Hematopoietic multipotent progenitor cell (in vitro differentiated cells): ENCODE data around the gene RASL11B. TPM values are rescaled to one million over a fixed set of nuclear protein-coding genes. Genes with fewer than 3 reads are reported as not detected.
"Not testable (repeated sequence)": the region's sequence is repeated elsewhere in the genome, so short reads cannot be mapped to it uniquely, and the experiment has no call there.

Experiments
- DNase-seq, 3 donors: peaks; one replicate each; pipeline ENCODE4 v3.0.0-alpha.2; 2011 to 2015; ENCODE audit warnings: low read depth in 2 of 3, low spot score in 2 of 3
- total RNA-seq: library from RNA; depleted of rRNA; stranded (reverse); fragments of >200 nt; gene quantifications from one replicate; pipeline ENCODE4 v1.2.3, GENCODE V29; 2012

RASL11B gene
- under 0.01 TPM for total RNA-seq

- DNase-seq: peak; percentile 65 to 84 (median 84)
Measured at GRCh38 chr4:52861879-52862616, at the start of gene RASL11B. TSS of gene RASL11B (plus strand) at chr4:52862317. CDS start at chr4:52862508, 191 bp downstream.

GRCh38 chr4:52813546-52813945 is 48.6 kb upstream of the RASL11B start:
- DNase-seq: no peak

- no peak for DNase-seq
Measured at GRCh38 chr4:52822583-52822971, 39.5 kb upstream of the RASL11B start.

- no peak for DNase-seq
Measured at GRCh38 chr4:52822972-52823701, 39.0 kb upstream of the RASL11B start.

- DNase-seq: no peak
Measured at GRCh38 chr4:52823702-52824092, 38.4 kb upstream of the RASL11B start.

- no peak for DNase-seq
Measured at GRCh38 chr4:52824270-52824602, 37.9 kb upstream of the RASL11B start.

DNA sequence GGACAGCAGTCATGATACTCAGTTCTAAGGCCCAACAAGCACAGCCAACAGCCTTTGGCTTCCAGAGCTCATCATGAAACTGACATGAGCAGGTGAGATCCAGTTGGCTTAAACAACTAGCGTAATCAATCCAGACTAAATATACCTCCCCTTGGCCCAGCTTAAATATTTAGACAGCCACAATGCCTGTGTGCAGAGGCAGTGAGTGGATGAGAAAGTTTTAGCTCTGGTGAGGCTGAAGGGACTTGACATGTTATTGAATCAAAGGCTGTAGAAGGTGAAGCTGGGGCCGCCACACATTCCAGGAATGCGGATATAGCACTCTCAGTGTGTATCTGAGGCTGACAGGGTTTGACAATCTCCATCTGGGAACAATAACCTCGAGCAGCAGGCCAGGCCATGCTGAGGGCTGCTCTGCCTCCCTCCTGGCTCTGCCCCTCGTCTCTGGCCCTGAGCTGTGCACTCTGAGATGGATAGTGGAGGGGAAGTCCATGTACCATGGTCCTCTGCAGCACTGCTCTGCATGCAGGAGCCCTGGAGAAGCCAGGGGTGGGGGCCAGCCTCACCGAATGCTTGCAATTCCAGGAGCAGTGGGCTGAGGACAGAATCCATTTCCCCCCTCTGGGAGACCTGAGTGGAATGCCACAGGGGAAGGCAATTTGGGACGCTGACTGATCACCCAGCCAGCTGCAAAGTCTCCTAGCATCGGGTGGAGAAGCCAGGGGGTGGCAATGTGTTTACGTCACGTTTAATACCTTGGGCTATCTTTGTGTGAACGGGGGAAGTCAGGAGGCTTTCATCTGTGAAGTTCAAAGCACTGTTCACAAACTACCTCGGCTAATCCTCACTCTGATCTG is 37.3 kb upstream of the RASL11B start:
- no peak for DNase-seq

DNA sequence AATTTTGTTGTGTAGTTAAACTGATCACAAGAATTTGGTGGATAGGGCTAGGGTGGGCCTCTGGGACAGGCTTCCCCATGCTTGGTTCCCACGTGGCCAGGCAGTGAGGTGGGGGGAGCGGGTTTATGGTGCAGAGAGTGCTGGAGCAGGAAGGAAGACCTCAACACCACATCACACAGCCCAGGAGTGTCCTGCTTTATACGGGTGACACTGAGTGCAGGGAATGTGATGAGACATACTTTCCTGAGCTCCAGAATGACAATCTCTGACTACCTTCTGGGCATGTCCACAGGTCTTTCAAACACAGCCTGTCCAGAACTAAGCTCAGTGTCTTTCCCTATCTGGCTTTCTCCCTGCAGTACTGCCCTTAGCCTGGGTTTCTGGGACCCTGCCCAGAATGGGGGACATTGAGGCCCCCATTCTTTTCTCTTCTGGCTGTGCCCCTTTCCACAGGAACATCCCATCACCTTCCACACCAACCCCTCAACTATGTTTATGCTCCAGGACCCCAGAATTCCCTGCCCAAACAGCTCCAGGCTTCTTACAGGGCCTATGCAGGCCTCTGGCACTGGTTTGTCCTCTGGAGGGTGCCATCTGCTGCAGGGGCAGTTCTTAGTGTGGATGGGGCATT is 36.5 kb upstream of the RASL11B start:
- no peak for DNase-seq

DNA sequence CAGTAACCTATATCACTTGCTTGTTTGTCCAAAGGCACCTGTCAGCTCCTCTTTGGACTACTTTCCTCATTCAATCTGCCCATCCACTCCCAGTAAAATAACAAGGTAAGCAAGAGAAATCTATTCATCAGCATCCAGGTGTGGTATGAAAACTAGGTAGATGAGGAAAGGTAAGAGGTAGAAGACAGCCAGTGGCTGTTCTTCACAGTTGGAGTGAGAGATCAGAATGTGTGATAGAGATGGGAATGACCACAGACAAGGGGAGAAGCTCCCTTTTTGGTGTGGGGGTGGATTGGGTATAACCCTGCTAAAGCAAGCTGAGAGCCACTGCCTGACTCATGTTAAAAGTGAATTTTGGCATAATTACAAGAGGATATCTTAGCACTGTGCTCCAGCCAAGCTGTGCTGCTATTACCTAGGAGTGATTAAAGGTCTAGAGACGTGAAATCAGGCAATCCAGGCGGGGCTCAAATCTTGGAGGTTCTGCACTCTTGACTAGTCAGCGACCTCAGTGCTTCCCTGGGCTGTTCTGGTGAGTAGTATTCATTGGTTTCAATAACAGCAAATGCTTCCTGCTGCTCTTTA is 28.1 kb upstream of the RASL11B start:
- no peak for DNase-seq

DNA sequence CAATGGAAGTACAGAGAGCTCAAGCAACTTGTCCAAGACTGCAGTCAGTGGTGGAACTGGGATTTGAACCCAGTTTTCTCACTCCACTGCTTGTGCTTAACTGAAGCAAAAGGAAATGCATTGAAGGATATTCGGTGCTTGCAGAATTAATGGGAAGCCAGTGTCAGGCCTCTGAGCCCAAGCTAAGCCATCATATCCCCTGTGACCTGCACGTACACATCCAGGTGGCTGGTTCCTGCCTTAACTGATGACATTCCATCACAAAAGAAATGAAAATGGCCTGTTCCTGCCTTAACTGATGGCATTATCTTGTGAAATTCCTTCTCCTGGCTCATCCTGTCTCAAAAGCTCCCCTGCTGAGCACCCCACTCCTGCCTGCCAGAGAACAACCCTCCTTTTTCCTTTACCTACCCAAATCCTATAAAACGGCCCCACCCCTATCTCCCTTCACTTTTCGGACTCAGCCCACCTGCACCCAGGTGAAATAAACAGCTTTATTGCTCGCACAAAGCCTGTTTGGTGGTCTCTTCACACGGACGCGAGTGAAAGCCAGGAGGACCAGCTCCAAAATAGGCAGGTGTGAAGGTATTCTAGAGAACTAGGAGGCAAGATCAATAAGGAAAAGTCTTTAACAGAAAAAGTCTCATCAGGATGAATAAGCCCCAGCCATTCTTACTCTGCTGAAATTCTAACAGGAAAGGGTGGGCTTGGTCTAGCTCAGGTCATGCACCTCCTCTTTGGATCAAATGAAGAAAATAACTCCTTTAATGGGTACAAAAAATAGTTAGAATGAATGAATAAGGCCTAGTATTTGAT is 27.3 kb upstream of the RASL11B start:
- DNase-seq: not testable (repeated sequence)

DNA sequence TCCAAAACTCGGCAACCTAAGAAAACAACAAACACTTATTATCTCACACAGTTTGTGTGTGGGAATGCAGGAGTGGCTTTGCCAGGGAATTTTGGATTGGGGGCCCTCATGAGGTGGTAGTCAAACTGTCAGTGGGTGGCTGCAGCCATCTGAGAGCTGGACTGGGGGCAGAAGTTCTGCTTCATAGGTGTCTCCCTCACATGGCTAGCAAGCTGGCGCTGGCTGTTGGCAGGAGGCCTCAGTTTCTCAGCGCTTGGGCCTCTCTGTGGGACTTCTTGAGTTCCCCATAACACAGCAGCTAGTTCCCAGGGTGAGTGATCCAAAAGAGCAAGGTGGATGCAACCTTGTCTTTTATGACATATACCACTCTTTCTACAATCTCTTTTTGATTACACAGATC is 26.0 kb upstream of the RASL11B start:
- DNase-seq: no peak

DNA sequence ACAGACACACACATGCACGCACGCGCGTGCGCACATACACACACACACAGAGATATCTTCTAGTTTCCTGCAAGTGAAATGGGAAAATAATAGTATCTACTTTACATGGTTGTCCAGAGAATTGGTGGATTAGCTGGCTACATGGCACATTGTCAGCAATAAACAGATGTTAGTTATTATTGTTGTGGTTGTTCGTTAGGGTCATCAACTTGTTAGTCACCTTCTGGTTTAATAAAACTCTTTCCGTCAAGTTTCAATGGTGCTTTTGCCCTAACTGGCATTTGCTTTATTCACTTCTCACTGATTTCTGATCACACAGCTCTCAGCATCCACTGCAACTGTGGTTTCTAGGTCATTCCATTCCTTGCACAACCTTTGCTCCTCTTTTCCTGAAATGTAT is 25.4 kb upstream of the RASL11B start:
- DNase-seq: no peak

GRCh38 chr4:52837716-52838558 is 24.2 kb upstream of the RASL11B start:
- DNase-seq: no peak

GRCh38 chr4:52838729-52839586 is 23.2 kb upstream of the RASL11B start:
- no peak for DNase-seq

DNA sequence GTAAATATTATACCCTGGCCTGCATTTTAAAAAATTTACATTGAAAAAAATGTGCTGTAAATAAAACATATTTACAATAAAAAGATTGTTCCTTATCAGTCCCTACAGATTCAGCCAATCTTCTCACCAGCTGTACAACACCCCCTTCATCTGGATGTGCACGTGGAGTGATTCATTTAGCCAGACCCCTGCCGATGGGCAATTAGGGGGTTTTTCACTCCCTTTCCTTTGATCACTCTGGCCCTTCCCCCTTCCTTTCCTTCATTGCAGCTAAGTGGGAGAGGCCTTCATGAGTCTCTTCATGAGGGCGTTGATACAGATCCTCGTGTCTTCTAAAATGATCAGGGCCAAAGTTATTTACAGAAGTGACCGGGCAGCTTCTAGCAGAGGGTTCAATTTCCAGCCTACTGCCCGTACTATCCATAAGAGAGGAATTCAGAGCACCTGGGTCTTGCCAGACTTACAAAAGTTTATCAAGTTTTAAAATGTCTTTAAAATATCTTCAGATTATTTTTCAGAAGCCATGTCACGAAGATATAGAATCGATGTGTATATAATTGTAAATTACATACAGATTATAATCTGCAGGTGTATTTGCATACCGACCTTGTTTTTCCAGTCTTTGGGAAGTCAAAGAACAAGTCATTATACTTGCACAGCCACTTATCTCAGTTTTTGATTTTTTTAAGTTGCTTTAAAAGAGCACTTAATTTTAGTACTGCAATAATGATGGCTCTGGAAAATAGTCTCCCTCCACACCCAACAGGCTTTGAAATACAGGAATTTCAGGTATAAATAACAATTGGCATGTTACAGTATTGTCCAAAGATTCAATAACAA is 21.4 kb upstream of the RASL11B start:
- no peak for DNase-seq

DNA sequence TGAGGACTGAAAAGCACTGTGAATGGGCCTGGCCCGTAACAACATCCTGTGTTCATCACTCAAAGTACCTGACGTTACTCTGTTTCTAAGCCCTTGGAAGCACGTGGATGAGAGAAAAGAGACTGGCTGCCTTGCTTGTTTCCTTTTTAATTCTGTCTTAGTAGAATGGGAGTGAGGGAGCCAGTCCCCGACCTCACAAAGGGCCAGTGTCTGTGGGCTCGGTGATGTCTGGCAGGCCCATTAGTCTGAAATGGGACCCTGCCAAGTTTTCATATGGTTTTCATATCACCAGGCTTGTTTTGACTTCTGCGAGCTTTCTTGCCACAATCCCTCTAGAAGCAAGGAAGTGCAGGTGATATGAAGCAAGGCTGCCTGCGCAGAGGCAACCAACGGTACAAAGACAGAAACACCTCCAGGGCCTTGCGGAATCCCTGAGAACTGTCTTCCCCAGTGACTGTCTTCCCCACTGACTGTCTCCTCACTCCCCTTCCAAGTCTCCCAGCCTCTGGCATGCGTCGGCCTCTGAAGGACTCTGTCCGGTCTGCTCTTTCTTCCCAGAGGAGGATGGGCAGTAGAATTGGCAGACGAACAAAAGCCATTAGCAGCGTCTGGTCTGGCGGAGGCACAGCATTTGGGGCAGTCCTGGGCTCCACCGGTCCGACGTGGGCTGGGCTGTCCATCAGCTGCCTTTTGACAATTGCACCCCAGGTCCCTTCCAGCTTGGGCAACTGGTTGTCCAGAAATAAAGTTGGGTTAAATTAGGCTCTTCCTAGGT is 20.2 kb upstream of the RASL11B start:
- no peak for DNase-seq
